SHP77 treated with DMSO at 0.1 percent for 48 hours (cell line): Measurements from ENCODE around the gene KCNQ1.

Experiments used
- DNase-seq: peaks from one replicate; lab custom pipeline; 2025; lab: John Stamatoyannopoulos, UW

The KCNQ1 gene

DNA sequence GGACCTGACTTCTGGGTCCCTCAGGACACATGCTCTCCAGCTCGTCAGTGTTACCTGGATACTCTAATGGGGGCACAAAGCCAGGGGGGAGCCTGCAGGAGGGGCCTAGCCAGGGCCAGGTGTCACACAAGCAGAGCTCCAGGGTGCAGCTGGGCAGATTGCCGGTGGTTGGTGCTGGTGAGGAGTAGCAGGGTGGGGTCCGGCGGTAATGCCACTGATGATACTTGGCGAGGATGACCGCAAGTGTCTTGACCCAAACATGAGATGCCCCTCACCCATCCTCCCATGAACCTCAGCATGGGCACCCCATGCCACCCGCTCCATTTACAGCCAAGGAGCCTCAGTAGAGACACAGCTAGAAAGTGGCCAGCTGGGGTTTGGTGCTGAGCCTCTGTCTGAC is 270.1 kb downstream of the KCNQ1 start:
- DNase-seq, result no peak

DNA sequence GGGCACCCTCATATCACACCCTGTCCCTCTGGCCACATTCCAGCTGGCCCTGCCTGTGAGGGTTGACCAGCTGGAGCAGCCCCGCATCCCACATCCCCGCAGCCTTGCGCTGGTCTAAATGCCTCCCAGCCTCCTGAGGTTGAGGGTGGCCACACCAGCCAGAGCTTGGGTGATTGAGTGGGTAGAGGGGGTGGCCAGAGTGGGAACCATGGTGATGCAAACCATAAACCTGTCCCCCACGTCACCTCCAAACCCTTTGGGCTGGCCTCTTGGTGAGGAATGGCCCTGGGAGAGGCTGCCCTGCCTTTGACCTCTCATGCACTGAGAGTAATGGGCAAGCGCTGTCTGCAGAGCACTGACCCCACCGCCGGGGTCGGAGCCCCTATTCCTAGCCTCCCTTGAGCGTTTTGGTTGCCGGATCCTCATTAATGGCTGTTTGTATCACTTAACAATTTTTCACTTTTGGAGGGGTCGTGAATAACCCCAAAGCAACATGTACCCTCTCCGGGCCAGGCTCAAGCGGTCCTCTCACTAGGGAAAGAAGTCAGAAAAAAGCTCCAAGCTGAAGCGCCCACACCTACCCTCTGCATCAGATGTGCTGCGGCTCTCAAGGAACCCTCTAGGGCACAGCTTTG is 271.0 kb downstream of the KCNQ1 start:
- DNase-seq, result no peak

DNA sequence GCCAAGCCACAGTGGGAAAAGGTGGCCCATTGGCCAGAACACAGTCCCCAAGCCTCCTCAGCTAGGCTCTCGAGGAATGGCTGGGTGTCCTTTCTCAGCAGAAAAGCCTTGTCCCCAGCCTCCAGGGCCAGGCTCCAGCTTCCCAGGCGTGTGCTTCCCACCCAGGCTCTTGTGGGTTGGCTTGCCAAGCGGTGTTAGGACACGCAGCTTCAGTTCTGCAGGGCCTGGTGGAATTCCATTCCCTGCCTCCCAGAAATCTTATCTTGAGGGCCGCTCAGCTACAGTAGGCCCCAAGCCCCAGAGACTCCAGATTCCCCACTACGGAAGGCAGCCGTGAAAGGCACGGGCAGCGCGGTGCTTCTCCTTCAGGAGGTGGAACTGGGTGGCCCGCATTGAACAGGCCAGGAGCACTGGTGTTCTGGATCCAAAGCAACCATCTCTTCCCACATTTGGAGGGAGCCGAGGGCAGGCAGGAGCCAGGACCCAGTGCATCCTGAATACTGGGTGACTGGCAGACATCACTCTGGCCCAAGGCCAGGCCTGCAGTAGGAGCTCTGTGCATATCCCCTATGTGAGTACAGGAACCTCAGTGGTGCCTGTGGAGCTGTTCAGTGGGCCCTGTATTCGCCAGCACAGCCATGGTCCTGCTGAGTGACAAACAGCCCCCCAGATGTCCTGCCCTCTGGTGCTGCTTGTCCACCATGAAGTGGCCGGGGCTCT is 271.7 kb downstream of the KCNQ1 start:
- no peak for DNase-seq

DNA sequence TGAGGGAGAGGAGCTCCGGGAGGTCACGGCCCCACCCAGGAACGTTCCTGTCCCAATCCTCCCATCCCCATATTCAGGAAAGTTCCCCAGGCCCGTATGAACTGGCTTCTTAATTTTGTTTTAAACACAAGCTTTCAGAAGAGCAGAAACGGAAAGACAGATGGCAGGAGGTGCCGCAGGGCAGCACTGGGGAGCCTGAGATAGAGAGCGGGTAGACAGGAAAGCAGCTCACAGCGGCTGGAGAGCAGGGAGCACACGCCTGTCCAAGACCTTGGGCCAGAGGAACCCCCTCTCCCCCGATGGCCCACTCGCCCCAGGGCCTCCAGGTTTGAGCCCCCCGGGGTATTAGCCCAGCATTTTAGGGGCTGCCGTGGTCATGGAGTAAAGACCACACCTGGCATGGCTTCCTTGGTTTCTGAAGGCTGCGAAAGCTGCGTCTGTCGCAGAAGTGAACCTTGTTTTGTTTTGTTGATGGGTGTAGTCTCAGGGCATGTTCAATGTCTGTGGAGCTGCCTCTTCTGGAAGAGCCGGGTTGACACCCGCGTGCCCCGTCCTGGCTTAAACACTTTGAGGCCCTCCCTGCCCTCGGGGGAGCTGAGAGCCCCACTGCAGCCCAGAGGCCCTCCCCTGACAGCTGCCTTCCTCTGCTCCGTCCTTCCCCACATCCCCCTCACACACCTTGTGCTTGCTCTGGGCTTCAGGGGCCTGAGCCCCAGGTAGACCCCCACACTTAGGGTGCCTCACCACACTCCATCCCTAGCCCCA is 272.9 kb downstream of the KCNQ1 start:
- DNase-seq, result no peak

DNA sequence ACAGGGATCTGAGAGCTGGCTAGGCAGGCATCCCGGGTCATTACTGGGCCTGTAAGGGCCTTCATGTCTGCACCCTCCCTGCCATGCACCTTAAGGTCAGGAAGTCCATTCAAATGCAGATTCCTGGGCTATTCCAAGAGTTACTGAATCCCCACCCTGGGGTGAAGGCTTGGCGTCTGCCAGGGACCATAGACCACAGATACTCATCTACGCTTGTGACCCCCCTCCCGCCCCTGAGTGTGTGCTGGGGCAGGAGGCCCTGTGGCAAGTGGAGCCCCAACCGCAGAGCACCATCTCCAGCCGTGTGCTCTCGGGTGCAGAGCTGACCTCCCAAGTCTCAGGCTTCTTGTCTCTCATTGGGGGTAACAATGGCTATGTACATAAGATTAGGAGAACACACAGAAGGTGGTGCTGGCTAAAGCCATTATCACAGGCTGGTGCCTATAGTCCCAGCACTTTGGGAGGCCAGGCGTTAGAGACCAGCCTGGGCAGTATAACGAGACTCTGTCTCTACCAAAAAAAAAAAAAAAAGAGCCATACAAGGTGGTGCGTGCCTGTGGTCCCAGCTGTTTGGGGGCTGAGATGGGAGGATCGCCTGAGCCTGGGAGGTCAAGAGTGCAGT is 274.1 kb downstream of the KCNQ1 start:
- no peak for DNase-seq

DNA sequence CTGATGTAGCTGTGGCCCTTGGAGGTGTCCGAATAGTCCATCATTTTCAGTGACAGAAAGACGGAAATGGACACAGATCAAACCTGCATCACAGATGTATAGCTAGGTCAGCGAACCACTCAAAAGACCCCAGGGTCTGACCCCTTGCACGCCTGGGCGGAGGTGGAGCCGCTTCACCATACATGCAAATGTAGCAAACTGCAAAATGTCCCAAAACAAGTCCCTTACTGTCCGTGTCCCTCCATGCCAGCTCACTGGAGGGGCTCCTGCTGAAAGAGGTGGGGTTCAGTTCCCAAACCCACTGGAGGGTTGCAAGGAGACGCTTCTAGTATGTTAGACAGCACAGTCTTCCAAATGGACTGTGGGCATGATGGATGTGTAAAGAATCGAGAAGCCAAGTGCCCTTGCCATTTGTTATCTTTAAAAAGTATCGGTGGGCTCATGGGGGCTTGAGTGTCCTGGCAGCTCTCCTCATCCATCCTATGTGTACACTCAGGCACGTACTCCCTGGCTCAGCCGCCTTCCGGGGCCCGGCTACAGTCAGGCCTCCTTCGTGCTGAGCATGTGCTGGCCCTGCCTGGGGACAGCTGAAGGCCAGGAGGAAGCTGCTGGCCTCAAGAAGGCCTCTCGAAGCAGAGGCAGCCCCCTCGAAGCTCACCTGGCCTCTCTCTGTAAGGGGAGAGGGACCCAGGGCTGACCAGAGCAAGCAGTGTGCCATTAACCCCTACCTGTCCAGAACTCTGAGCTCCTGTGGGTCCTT is 275.2 kb downstream of the KCNQ1 start:
- DNase-seq, result no peak

DNA sequence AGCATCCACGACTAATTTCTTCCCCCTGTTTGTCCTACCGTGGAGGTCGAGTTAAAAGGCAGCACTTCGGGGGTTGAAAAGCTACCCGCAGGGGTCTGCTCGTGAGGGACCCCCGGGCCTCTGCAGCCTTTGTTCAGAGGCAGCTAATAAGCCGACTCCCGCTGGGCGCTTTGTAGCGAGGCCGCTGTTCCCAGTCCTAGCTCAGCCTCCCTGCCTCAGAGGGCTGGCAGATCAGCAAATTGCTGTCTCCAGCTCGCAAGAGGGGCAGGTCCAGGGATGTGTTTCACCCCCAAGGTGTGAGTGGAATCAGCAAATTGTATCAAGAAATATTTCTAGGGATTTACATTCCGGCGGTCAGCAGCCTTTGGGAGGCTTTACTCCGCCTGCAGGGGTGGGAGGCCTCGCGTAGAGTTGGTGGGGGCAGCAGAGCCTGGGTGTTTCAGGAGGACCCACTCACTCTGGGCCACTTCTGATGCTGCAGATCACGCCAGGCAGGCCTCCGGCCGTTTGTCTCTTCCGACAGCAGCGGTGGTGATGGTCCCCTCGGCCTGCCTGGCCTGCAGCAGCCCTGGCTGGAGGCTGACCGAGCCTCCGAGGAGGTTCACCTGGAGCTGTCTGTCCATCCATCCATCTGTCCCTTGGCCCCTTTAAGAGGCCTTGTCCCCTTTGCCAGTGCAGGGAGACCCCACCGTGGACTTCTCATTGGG is 276.6 kb downstream of the KCNQ1 start:
- DNase-seq, result no peak

DNA sequence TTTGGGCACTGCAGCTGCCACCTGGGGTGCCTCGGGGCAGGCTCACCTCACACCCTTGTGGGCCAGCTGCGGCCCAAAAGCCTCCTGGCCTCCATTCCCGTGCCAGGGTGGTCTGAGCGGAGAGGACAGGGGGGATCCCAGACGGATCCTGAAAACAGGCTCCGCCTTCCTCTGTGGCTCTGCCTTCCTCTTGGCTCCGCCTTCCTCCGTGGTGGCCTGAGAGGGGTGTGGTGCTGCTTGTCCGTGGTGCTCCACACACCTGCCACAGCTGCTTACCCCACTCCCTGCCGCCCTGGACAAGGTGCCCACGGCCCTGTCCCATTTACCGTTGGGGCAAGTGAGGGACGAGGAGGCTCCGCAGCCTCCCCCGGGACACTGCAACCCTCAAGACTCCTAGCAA is 278.1 kb downstream of the KCNQ1 start:
- no peak for DNase-seq

DNA sequence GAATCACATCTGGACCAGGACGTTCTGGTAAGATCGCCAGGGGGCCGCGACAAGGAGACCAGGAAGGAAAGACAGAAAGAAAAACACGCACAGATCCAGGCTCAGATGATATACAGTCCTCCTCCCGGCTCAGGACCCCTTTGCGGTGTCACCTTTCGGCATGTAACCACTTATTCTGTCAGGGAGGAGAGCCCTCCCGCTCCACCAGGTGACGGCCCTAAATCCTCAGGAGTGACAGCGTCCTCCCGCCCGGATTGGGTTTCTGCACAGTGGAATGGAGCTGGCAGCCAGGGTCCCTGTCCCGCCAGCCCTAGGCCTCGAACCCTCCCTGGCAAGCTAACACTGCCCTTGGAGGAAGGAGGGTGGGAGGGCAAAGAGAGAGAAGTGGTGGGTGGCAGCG is 279.3 kb downstream of the KCNQ1 start:
- no peak for DNase-seq

DNA sequence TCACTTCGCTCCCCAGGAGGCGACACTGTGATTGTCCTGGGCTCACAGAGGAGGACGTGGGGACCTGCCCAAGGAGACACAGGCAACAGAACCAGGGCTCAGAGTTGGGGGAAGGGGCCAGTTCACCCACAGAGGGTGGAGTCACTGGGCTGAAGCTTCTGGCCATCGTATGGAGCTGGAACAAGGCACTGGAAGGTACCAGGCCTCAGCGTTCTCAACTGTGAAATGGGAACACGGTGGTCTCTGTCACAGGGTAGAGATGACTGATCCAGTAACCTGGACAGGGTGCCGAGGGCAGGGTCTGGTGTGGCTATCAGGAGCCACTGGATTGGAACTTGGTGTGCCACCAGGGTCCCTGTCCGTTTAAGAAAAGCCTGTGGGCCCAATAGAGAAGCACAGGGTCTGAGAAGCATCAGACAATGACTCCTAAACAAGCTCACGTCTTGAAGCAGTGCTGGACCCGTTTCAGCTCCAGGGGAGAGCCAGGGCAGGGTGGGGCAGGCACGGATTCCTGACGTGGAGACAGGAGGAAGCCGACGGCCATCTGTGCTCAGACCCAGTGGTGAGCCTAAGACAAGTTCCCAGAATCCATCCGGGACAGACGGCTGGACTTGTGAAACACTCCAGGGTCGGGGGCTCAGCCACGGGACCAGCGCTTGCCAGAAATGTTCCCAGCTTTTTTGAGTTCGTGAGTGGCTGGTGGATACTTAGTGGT is 280.0 kb downstream of the KCNQ1 start:
- DNase-seq, result no peak

DNA sequence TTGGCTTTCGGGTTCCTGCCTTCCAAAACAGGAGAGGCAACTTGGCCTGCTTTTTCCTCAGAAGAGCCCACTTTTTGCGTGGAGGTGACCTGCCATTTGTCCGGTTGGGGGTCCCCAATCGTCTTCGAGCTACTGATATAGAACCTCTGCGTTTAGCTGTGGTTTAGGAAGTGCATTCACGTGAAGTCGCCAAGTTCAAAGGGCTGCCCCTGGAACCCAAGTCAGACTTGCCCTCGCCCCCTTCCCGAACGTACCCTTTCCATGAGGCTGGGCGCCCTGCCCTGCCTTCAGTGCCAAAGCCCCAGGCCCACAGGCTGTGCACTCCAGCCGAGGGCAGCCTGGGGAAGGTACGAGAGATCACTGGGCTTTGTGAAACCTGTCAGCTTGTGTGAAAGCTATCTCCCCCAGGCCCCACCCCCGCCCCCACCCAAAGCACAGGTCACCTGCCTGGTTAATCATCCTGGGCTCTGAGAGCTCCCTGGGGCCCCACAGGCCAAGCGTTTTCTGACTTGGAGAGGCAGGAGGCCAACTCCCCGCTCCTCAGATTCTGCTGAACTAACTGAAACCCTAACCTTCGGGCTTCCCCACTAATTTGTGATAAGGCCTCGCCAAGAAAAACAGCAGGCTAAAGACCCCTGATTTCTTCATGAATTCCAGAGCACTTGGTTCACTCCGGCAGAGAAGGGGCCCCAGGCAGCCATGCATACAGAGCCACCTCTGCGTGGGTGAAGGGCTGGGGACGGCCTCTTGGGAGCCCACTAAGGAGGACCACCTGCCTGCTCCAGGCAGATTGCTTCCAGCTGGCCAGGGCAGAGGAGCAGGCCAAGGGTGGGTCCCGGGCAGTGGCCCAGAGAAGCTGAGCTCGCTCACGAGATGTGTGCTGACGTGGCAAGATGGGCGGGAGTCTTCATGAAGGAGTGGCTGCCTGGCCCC is 280.8 kb downstream of the KCNQ1 start:
- DNase-seq, result no peak

DNA sequence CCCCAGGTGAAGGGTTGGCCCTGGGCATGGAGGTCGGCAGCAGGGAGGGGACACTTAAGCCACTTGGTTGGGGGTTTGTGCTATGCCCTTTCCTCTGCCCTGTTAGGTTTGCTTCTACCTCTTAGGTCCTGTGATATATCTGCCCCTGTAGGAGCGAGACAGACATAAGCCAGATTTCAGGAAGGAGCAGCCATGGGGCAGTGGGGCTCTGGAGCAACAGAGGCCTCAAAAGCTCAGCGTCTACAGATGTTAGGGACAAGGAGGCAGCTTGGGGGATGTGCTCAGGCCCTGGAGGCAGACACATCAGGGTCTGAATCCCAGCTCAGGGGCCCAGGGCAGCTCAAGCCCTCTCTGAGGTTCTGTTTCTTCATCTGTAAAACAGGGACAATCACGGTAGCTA is 282.2 kb downstream of the KCNQ1 start:
- no peak for DNase-seq

DNA sequence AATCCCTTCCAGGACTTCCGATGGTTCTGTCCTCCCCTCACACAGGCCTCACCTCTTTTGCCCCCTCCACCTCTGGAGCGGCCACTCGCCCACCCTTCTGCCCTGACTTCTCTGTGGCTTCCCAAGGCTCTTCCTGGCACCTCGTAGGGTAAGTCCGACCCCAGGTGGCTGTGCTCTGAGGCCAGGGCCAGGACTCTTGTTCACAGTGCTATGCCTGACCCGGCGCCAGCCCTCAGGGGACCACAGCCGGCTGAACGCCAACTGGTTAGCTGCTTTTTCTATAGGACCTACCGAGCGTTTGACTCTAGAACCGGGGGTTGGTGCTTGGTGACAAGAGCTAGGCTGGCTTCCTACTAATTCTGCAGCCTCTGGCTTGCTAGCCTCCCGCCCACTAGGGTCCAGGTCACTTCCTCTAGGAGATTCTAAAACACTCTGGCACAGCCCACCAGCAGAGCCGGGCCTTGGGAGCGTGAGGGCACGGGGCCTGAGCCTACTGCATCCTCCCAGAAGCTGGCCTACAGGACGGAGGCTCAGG is 283.4 kb downstream of the KCNQ1 start:
- no peak for DNase-seq

DNA sequence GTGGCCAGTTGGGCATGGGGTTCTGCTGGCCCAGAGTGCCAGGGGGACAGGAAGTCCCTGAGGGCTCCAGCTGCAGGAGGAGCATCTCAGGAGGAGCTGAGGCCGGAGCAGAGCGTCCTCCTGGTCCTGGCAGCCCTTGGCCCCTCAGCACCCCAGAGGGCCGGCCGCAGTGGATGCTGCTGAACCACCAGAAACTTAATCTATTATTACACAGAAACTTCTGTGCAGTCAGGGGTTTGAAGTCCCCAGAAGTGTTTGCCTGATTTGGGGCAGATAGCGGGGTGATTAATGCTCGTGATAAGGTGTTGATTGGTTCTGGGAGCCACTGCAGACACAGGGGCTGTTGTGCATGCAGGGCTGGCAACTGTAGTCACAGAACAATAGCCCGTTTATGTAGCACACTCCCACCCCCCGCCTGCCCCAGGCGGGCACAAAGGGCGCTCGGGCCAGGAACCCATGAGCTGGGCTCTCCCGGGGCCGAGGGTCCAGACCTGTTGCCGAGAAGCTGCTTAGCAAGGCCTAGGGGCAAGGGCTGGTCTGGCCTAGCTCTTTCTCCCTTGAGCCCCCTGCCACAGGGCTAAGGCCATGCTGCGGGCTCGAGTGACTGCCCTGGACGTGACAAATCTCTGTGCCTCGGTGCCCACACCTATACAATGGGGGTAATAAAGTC is 284.0 kb downstream of the KCNQ1 start:
- no peak for DNase-seq

DNA sequence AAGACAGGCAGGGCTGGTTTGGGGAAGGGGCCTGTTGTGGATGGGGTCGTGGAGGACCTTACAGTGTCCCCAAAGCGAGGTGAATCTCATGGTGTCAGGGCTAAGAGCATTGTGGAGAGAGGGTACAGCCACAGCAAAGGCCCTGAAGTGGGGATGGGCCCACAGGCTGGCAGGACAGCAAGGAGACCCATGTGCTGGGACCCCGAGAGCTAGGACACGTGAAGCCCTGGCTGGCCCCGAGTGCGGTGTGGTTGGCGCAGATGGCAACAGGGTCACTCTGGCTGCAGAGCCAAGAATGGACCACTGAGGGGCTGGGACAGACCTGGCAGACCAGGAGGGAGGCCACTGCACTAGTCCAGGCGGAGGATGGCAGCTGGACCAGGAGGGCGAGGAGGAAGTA is 285.0 kb downstream of the KCNQ1 start:
- no peak for DNase-seq

DNA sequence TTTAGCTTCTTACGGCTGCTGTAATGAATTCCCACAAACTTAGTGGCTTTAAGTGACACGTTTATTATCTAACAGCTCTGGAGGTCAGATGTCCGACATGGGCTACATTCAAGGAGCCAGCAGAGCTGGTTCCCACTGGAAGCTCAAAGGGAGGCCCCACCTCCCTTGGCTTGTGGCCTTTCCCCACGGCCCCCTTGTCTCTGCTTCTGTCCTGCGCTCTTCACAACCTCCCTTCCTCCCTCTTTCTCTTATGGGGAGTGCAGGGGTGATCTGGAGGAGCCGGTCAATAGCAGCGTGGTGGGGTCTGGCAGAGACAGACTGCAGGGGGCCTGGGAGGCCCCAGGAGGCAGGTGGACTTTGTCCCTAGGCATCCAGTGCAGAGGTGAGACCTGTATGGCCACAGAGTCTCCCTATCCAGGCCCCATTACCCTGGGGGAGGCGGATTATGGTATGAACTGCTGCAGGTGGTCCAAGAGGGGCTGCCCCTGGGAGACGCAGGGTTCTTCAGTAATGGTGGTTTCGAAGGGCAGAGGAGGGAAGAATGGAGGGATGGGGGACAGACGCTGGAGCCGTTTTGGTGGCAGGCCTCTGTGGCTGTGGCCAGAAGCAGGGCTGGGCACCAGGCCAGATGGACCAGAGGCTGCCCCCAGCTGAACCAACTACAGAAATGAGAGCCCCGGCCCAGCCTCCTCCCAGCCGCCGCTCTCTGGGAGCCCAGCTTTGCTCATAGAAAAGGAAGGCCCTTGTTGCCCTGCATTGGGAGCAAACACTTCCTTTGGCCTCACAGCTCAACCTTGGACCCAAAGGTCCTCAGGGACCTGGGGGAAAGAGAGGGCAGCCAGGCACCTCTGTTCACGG is 285.7 kb downstream of the KCNQ1 start:
- no peak for DNase-seq
